ENCODE results near the gene GPS1.

DNA sequence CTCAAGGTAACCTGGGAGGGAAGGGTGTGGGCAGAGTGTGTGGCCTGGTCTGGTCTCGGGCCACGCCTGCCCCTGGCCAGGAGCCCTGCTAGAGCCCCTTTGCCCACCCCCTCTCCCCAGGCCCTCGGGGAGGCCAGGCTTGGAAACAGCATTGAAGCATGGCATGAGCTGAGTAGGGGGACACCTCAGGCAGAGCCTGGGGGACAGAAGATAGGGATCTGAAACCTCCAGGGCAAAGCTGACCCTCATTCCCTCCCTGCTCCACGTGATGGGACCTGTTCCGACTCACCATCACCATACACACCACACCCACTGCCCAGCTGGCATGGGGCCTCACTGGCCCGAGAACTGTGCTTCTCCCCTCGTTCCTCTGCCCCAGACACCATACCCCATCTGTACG lies 2.6 kb upstream of the GPS1 start:
- TF ChIP-seq, protein P1, sequence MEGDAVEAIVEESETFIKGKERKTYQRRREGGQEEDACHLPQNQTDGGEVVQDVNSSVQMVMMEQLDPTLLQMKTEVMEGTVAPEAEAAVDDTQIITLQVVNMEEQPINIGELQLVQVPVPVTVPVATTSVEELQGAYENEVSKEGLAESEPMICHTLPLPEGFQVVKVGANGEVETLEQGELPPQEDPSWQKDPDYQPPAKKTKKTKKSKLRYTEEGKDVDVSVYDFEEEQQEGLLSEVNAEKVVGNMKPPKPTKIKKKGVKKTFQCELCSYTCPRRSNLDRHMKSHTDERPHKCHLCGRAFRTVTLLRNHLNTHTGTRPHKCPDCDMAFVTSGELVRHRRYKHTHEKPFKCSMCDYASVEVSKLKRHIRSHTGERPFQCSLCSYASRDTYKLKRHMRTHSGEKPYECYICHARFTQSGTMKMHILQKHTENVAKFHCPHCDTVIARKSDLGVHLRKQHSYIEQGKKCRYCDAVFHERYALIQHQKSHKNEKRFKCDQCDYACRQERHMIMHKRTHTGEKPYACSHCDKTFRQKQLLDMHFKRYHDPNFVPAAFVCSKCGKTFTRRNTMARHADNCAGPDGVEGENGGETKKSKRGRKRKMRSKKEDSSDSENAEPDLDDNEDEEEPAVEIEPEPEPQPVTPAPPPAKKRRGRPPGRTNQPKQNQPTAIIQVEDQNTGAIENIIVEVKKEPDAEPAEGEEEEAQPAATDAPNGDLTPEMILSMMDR (IDR thresholded peaks at IDR 0.05): no peak
- TF ChIP-seq POLR2A (IDR thresholded peaks at IDR 0.05): no peak

Measured in uterus (tissue), 2 donors.